Activated CD4-positive, alpha-beta T cell treated with anti-CD3 and anti-CD28 coated beads for 48 hours (primary cell): ENCODE measurements around the gene SHISA5.
"Not testable (repeated sequence)": the region's sequence is repeated elsewhere in the genome, so short reads cannot be mapped to it uniquely, and the experiment has no call there.

ENCODE experiments used
- DNase-seq: peaks from one replicate; pipeline ENCODE4 v3.0.0-alpha.2; 2020

The SHISA5 gene

GRCh38 chr3:48476426-48477053 lies 27.4 kb downstream of the SHISA5 start:
- DNase-seq: no peak

GRCh38 chr3:48475188-48475587 lies 28.8 kb downstream of the SHISA5 start:
- no peak for DNase-seq

GRCh38 chr3:48474619-48475018 lies 29.4 kb downstream of the SHISA5 start:
- DNase-seq: no peak

- not testable (repeated sequence) for DNase-seq
These were observed 29.9 kb downstream of the SHISA5 start for GRCh38 chr3:48474031-48474430.

GRCh38 chr3:48473617-48473952 lies 30.4 kb downstream of the SHISA5 start:
- DNase-seq: no peak

- peak; percentile 98 for DNase-seq
These were observed 30.9 kb downstream of the SHISA5 start for GRCh38 chr3:48472923-48473616.

GRCh38 chr3:48472673-48472922 lies 31.4 kb downstream of the SHISA5 start:
- no peak for DNase-seq

- DNase-seq: no peak
These were observed 33.7 kb downstream of the SHISA5 start for GRCh38 chr3:48470286-48470685.

GRCh38 chr3:48469046-48469915 lies 34.7 kb downstream of the SHISA5 start:
- no peak for DNase-seq

GRCh38 chr3:48468329-48468731 lies 35.6 kb downstream of the SHISA5 start:
- DNase-seq: no peak

GRCh38 chr3:48467473-48468267 lies 36.3 kb downstream of the SHISA5 start:
- DNase-seq: no peak

GRCh38 chr3:48467110-48467454 lies 36.9 kb downstream of the SHISA5 start:
- no peak for DNase-seq

GRCh38 chr3:48466386-48467109 lies 37.4 kb downstream of the SHISA5 start:
- DNase-seq: peak; percentile 47

GRCh38 chr3:48465531-48466378 lies 38.2 kb downstream of the SHISA5 start:
- DNase-seq: peak; percentile 85

GRCh38 chr3:48465237-48465530 lies 38.8 kb downstream of the SHISA5 start:
- no peak for DNase-seq

- DNase-seq: no peak
These were observed 39.2 kb downstream of the SHISA5 start for GRCh38 chr3:48464713-48465221.

GRCh38 chr3:48463703-48464102 lies 40.3 kb downstream of the SHISA5 start:
- no peak for DNase-seq

GRCh38 chr3:48461767-48462166 lies 42.2 kb downstream of the SHISA5 start:
- not testable (repeated sequence) for DNase-seq

- DNase-seq: no peak
These were observed 43.5 kb downstream of the SHISA5 start for GRCh38 chr3:48460517-48460902.

GRCh38 chr3:48459773-48460516 lies 44.0 kb downstream of the SHISA5 start:
- no peak for DNase-seq

GRCh38 chr3:48459331-48459730 lies 44.6 kb downstream of the SHISA5 start:
- no peak for DNase-seq
